MM.1S (cell line): ENCODE data around the gene TOR1A.

Experiments used
- DNase-seq: peaks from one replicate; pipeline ENCODE4 v3.0.0-alpha.2; 2015
- H2AFZ ChIP-seq: fragments of 300-600 bp; sonication (generic); 2 replicates; pipeline ENCODE4 v1.6.0; 2016; ENCODE audit warnings: antibody characterized with exemption, low read length
- H3F3A ChIP-seq: fragments of 300-600 bp; sonication (generic); 2 replicates; pipeline ENCODE4 v1.6.1; 2016; ENCODE audit warnings: mild to moderate bottlenecking, antibody characterized with exemption, low read length, moderate library complexity, mixed read lengths; ENCODE audit not compliant: insufficient read depth
- H3K27ac ChIP-seq: fragments of 300-600 bp; sonication (generic); 2 replicates; pipeline ENCODE4 v1.5.1; 2016; ENCODE audit warnings: mild to moderate bottlenecking, low read length
- H3K27me3 ChIP-seq: fragments of 300-600 bp; sonication (generic); replicated peaks from 2 replicates; pipeline ENCODE4 v1.6.0; 2016; ENCODE audit warnings: low read length; ENCODE audit not compliant: insufficient read depth
- H3K36me3 ChIP-seq: fragments of 300-600 bp; sonication (generic); replicated peaks from 2 replicates; pipeline ENCODE4 v1.6.1; 2016; ENCODE audit warnings: mild to moderate bottlenecking, low read length, mixed read lengths; ENCODE audit not compliant: insufficient read depth
- H3K4me1 ChIP-seq: fragments of 300-600 bp; sonication (generic); 2 replicates; pipeline ENCODE4 v1.6.1; 2016; ENCODE audit warnings: low read length, mixed read lengths
- H3K4me2 ChIP-seq: fragments of 300-600 bp; sonication (generic); 2 replicates; pipeline ENCODE4 v1.6.0; 2016; ENCODE audit warnings: low read depth, low read length
- H3K4me3 ChIP-seq: fragments of 300-600 bp; sonication (generic); 2 replicates; pipeline ENCODE4 v1.5.1; 2016; ENCODE audit warnings: low read length, mixed read lengths
- H3K79me2 ChIP-seq: fragments of 300-600 bp; sonication (generic); 2 replicates; pipeline ENCODE4 v1.6.1; 2016; ENCODE audit warnings: mixed run types, low read length, mixed read lengths
- H3K9ac ChIP-seq: fragments of 300-600 bp; sonication (generic); 2 replicates; pipeline ENCODE4 v1.6.1; 2016; ENCODE audit warnings: low read length, mixed read lengths
- H3K9me2 ChIP-seq: fragments of 300-600 bp; sonication (generic); replicated peaks from 2 replicates; pipeline ENCODE4 v1.6.1; 2016; ENCODE audit warnings: mild to moderate bottlenecking, low read length, mixed read lengths; ENCODE audit not compliant: insufficient read depth
- H3K9me3 ChIP-seq: fragments of 300-600 bp; sonication (generic); replicated peaks from 2 replicates; pipeline ENCODE4 v1.6.1; 2016; ENCODE audit warnings: mild to moderate bottlenecking, low read length, mixed read lengths; ENCODE audit not compliant: insufficient read depth
- H4K20me1 ChIP-seq: fragments of 300-600 bp; sonication (generic); 2 replicates; pipeline ENCODE4 v1.6.1; 2016; ENCODE audit warnings: mild to moderate bottlenecking, low read length, moderate library complexity, mixed read lengths; ENCODE audit not compliant: insufficient read depth
- EZH2 ChIP-seq: fragments of 300-600 bp; sonication (generic); optimal IDR thresholded peaks from 2 replicates; pipeline ENCODE3; 2017; ENCODE audit warnings: low read depth, mild to moderate bottlenecking, antibody characterized with exemption, low read length, mixed read lengths
- EZH2phosphoT487 ChIP-seq: fragments of 300-600 bp; sonication (generic); IDR thresholded peaks from 2 replicates; pipeline ENCODE4 v1.6.1; 2018; ENCODE audit warnings: antibody characterized with exemption, low read length
- TF ChIP-seq, protein P1 (sequence below): fragments of 300-600 bp; sonication (generic); IDR thresholded peaks from 2 replicates; pipeline ENCODE4 v1.5.1; 2016; ENCODE audit warnings: antibody characterized with exemption, low read length, mixed read lengths

Gene TOR1A

DNA sequence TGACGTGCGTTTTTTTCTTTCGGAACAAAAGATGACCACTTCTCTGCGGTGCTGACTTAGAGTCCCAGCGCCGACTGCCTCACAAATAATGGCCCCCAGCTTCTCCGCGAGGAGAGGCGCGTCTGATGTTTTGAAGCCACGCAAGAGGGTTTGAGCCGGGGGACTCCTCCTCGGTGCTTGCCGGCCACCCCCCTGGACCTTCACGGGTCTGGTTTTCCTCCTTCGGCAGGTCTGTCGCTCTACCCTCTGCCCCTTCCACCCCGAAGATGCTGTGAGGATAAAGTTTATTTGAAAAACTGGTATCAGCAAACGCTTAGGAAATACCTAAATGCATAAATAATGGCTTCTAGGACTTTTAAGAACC lies 11.9 kb upstream of the TOR1A start:
- Histone ChIP-seq H3K9ac (peak overlapping the region; percentile 87), H3K4me1 (peaks cover 14% of the 10 kb centered on the region; the same call in 1 of the 2 replicates), H3F3A (no peaks in the 10 kb centered on the region), H3K9me3 (no peaks in the 10 kb centered on the region), H3K4me3 (peak overlapping the region; percentile 92), H3K27ac (peak overlapping the region; percentile 32; the same call in 1 of the 2 replicates), H3K27me3 (no peaks in the 10 kb centered on the region), H3K36me3 (peaks cover 2% of the 10 kb centered on the region; the same call in 1 of the 2 replicates), H3K9me2 (no peaks in the 10 kb centered on the region), H2AFZ (peak overlapping the region; percentile 81), H3K79me2 (peaks cover 27% of the 10 kb centered on the region), H3K4me2 (peak overlapping the region; percentile 75), H4K20me1 (no peaks in the 10 kb centered on the region)
- DNase-seq: peak; percentile 51
- TF ChIP-seq EZH2: no peak
- TF ChIP-seq, protein P1, sequence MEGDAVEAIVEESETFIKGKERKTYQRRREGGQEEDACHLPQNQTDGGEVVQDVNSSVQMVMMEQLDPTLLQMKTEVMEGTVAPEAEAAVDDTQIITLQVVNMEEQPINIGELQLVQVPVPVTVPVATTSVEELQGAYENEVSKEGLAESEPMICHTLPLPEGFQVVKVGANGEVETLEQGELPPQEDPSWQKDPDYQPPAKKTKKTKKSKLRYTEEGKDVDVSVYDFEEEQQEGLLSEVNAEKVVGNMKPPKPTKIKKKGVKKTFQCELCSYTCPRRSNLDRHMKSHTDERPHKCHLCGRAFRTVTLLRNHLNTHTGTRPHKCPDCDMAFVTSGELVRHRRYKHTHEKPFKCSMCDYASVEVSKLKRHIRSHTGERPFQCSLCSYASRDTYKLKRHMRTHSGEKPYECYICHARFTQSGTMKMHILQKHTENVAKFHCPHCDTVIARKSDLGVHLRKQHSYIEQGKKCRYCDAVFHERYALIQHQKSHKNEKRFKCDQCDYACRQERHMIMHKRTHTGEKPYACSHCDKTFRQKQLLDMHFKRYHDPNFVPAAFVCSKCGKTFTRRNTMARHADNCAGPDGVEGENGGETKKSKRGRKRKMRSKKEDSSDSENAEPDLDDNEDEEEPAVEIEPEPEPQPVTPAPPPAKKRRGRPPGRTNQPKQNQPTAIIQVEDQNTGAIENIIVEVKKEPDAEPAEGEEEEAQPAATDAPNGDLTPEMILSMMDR: no peak
- TF ChIP-seq EZH2phosphoT487: no peak

DNA sequence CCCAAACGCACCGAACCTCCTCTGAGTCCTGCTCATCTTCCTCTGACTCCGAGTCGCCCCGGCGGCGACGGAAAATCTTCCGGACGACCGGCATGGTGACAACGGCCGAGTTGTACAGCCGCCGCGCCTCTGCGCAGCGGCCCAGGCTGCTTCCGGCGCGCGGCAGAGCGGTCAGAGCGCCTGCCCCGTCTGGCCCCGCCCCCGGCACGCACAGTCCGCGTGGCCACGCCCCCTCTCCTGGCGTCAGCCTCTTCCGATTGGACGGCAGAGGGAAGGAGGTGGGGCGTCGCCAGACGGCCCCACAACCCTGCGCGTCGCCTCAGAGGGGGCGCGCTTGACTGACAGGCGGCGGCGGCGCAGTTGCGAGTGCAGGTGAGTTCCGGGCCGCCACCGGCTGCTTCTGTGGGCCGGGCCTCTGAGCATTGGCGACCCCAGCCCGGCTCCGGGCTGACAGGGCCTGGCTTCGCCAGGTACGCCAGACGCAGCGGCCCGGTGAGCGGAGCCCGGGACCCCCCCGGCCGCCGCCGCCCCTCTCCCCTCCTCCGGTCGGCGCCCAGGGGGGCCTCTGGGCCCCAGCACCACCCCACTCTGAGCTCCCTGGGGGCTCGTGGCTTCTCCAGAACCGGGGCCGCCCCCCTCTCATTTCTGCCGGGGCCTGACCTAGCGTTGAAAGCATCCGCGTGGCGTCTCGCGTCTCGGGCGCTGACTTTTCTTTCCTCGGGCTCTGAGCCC lies 11.4 kb upstream of the TOR1A start, which contains the start of the genes C9orf78 and USP20:
C9orf78 (minus strand) TSS at position 148 of the 732 bp plus-strand sequence; CDS start at position 94, 54 bp downstream.
USP20 (plus strand) TSS at position 331 of the 732 bp plus-strand sequence. CDS start 17,098 bp downstream, outside the sequence.
- Histone ChIP-seq H4K20me1 (no peaks in the 10 kb centered on the region), H3K4me1 (peaks cover 14% of the 10 kb centered on the region; the same call in 1 of the 2 replicates), H3K9me2 (no peaks in the 10 kb centered on the region), H3K27ac (peak within 1 kb of the TSS; percentile 41; the same call in 1 of the 2 replicates), H3K9ac (peak within 1 kb of the TSS; percentile 87), H3F3A (no peaks in the 10 kb centered on the region), H3K27me3 (no peaks in the 10 kb centered on the region), H3K4me3 (peak within 1 kb of the TSS; percentile 95), H3K36me3 (peaks cover 4% of the 10 kb centered on the region; the same call in 1 of the 2 replicates), H3K9me3 (no peaks in the 10 kb centered on the region), H2AFZ (peak within 1 kb of the TSS; percentile 89), H3K79me2 (peaks cover 27% of the 10 kb centered on the region), H3K4me2 (peak within 1 kb of the TSS; percentile 84)
- DNase-seq: peak; percentile 98
- no peak for TF ChIP-seq EZH2phosphoT487
- no peak for TF ChIP-seq EZH2
- TF ChIP-seq, protein P1: no peak

DNA sequence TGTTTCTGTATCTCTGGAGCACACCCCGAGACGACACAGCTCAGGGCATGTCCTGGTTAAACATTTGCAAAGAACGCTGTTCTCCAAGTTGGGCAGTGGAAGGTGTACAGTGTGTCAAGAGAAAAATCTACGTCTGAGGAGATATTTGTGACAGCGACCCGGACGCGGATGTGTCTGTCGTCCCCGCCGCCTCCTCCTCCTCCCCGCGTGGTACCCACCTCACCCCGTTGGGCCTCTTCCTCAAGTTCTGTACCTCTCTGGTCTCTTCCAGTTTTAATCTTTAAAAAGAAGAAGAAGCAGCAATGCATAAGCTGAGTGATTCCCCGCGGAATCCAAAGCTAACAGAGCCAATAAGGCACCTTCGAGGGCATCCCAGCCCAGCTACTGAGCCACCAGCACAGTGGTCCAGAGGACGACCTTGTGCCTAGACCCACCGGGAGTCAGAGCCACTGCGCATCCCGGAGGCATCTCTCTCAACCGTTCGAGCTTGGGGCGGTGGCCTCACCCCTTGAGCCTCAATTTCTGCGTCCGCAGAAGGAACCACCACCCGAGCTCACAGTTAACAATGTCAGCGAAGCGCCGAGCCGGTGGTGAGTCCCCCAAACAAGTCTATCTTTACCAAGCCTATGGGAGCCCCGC lies 10.7 kb upstream of the TOR1A start:
- Histone ChIP-seq H3K27ac (peak overlapping the region; percentile 41; the same call in 1 of the 2 replicates), H3K9me3 (no peaks in the 10 kb centered on the region), H3K4me2 (peak overlapping the region; percentile 84), H3K4me3 (peak overlapping the region; percentile 95), H4K20me1 (no peaks in the 10 kb centered on the region), H3K9ac (peak overlapping the region; percentile 80), H3F3A (no peaks in the 10 kb centered on the region), H3K27me3 (no peaks in the 10 kb centered on the region), H3K79me2 (peaks cover 27% of the 10 kb centered on the region), H3K9me2 (no peaks in the 10 kb centered on the region), H3K4me1 (peaks cover 14% of the 10 kb centered on the region; the same call in 1 of the 2 replicates), H3K36me3 (peaks cover 4% of the 10 kb centered on the region; the same call in 1 of the 2 replicates), H2AFZ (peak overlapping the region; percentile 89)
- no peak for TF ChIP-seq EZH2
- TF ChIP-seq EZH2phosphoT487: no peak
- TF ChIP-seq, protein P1: no peak
- no peak for DNase-seq
